AG08396 (cell line): ENCODE results near the gene STK24.
"Not testable (repeated sequence)": the region's sequence is repeated elsewhere in the genome, so short reads cannot be mapped to it uniquely, and the experiment has no call there.

ENCODE experiments used
- DNase-seq: peaks from one replicate; pipeline ENCODE4 v3.0.0; 2012; ENCODE audit warnings: low spot score, mixed read lengths

STK24 gene

DNA sequence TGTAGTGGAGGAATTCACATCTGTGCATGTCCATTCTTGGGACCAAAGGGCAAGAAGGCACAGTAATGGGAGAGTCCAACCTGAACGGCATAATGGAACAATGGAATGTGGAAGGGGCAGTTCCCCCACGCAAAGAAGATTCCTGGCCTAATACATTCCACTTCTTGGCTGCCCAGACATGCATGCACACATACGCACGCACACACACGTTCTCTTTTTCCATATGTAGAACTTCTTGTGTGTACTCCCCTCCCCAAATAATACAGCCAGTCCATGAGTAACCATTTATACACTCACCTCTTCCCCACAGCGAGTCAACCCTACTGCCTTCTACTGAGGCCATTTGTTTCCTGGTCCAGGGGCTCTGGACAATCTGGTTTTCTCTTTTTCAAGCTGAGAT, 6.0 kb upstream of the STK24 start:
- no peak for DNase-seq

- peak; percentile 70 for DNase-seq
Observed at GRCh38 chr13:98581971-98582702, 5.2 kb upstream of the STK24 start.

DNA sequence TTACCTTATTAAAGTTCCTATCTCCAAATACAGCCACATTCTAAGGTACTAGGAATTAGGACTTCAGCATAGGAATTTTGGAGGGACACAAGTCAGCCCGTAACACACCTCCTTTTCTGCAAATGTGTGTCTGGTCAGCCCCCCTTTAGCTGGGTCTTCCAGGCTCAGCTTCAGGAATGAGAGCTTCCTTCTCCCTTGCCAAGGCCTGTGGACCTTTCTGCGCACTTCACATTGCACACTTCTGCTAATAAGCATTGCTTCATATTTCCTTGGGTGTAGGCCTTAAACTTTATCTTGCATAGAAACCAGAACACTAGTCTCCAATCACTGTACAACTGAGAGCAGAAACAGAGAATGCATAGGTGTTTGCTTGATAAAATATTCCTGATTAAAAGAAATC, 4.5 kb upstream of the STK24 start:
- DNase-seq, result no peak

DNA sequence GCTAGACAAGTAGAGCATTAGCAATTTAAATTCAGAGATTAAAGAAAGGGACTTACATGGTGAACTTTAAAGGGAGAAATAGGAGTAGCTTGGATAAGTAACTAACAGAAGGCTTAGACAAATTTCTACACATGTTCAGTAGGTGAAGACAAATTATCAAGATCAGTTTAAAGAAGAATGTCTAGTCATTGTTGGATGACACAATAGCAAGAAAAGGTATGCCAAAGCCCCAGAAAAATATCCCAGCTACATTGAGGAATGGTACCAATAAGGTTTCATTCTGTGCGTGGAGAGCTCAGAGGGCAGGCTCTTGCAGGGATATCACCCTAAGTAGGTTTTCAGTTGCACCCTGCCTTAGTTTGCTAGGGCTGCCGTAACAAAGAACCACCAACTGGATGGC, 3.5 kb upstream of the STK24 start:
- no peak for DNase-seq

GRCh38 chr13:98577836-98578285, 954 bp upstream of the STK24 start:
- no peak for DNase-seq

DNA sequence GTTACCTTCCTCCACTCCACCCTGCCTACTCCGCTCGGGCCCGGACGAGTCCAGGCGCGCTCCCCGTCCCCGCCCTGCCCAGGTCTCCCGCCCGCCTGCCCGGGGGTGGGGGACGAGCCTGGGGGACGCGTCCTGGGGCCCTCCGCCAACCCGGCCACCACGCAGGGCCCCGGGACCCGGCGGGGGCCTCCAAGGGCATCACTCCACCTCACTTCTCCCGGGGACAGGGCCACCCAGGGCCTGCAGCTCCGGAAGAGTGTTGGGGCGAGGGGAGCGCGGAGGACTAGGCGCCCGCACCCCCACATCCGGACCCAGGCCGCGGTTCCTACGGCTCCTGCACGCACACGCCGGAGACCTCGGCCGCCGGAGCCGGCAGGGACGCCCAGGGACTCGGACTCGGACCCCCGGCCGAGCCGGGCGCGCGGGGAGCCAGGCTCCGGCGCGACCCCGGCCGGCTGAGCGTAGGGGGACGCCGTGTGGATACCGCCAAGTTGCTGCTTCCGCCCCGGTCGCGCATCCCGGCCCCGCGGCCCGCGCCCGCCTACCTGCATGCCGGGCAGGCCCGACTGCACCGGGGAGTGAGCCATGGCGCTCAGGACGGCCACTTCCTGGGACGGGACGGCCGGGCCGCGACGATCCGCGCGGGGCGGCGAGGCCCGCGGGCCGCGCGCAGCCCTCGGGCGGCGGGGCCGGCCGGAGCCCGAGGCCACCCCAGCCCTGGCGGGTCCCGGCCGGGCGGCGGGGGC, 534 bp downstream of the STK24 start:
- DNase-seq, result peak; percentile 47

DNA sequence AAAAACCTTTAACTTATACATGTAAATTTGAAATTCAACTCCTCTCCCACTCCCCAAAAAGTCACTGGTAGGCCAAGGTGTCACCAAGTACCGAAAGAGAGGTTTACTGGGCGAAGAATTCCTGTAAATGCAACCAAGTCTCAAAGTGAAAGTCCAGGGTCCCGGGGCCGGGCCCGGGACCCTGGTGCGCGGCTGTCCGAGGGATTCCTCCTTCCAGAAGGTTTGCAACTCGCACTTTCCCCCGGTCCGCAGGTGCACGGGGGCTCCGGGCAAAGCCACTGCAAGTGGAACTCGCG, 1.1 kb downstream of the STK24 start:
- no peak for DNase-seq

GRCh38 chr13:98575009-98575903, 1.7 kb downstream of the STK24 start:
- DNase-seq, result no peak

- no peak for DNase-seq
Observed at GRCh38 chr13:98571955-98572662, 4.8 kb downstream of the STK24 start.

- DNase-seq, result no peak
Observed at GRCh38 chr13:98570929-98571372, 6.0 kb downstream of the STK24 start.

GRCh38 chr13:98569494-98570367, 7.2 kb downstream of the STK24 start:
- not testable (repeated sequence) for DNase-seq

DNA sequence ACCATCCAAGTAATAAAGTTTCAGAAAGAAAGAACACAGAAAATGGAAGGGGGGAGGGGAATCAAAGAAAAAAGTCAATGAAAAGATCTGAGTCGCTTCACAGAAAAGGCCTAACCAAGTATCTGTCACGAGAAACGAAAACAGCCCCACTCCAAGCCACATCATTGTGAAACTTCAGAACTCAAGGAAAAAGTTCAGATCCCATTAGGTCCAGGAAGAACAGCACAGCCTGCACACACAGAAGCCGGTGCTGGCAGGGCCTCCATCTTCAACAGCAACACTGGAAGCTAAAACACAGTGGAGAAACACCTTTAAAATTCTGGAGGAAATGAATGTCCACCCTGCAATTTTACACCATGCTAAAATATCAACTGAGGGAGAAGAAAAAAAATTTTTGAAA, 8.0 kb downstream of the STK24 start:
- no peak for DNase-seq

DNA sequence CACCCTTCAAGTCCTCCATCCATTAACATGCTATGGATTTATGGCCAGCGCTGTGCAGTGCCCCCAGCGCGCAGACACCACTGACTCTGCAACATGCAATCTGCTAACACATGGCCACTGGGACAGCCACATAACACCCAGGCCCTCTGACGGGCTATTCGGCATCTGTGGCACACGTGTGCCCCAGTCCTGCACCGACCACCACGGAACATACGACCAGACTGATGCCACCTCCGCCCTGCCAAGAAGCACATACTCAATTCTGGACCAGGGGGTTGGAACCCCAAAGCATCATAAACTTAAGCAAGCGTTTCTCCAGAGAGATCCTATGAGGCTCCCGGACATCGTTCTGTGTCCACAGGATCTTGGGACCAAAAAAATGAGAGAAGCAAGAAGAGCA, 9.8 kb downstream of the STK24 start:
- no peak for DNase-seq

DNA sequence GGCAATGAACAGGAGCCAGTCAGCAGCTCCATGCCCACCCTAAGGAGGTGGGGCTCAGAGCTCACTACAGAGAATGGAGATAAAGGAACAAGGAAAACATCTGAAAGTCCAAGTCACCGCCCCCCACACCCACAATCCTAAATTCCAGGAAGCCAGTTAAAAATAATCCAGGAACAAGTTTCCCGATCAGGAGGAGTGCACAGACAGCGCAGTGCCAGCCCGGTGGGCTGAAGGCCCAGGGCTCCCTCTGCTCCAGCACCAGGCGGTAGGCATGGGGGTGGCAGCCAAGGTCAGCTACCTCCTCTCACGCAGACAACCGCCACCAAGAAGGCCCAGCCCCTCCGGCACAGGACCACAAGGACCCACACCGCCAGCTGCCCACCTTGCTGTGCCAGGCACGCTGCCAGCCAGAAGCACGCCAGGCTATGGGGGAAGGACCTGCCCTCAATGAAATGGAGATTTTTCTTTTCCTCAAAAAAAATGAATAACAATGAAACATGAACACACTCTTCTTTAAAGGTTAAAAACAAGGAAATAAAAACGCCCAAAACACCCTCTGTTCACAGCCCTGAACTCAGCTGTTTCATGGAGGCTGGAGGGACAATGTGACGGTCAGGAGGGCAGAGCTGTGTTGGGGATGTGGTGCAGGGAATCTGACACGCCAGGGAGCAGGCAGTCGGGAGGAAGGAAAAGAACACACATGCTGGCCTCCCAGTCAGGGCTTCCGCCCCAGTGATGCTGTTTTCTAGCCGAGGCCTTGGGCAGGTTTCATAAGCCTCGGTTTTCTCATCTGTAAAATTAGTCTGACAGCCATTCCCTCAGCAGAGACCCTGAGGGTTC, 11.0 kb downstream of the STK24 start:
- DNase-seq, result no peak

DNA sequence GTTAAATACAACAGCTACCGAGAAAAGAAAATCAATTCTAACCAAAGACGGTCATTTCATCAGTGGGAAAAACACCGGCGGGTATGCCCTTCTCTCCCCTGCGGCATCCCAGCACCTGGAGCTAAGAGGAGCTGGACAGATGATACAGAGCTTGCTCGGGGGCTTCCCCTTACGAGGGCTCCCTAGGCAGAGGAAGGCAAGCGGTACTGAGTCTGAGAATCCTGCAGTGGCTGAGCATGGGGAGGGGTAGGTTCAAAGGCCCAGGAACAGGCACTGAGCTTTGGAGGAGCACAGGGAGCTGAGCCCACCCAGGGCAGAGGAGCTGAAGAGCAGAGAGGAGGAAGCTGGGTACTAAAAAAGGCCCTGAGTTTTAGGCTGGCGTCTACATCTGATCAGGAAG, 12.7 kb downstream of the STK24 start:
- no peak for DNase-seq

DNA sequence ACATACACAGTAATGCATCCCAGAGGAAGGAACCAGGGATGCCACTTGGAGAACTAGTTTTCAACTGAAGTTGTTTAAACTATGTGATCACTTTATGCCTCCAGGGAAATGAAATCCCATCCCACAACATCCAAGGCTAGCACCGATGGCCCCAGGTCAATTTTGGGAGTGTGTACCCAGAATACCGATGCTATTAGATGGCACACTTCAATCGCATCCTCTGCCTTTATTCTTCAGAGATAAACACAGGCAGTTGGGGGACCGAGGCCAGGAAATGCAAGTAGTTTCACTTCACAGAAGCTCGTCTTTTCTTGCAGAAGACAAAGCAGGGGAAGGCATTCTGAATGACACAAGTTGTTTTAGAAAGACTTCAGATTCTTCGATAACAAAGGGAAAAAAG, 13.8 kb downstream of the STK24 start:
- no peak for DNase-seq

DNA sequence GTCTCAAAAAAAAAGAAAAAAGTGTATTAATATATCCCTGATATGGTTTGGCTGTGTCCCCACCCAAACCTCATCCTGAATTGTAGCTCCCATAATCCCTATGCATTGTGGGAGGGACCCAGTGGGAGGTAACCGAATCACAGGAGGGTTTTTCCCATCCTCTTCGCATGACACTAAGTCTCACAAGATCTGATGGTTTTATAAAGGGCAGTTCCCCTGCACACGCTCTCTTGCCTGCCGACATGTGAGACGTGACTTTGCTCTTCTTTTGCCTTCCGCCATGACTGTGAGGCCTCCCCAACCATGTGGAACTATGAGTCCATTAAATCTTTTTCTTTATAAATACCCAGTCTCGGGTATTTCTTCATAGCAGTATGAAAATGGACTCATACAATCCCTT, 17.7 kb downstream of the STK24 start:
- no peak for DNase-seq

DNA sequence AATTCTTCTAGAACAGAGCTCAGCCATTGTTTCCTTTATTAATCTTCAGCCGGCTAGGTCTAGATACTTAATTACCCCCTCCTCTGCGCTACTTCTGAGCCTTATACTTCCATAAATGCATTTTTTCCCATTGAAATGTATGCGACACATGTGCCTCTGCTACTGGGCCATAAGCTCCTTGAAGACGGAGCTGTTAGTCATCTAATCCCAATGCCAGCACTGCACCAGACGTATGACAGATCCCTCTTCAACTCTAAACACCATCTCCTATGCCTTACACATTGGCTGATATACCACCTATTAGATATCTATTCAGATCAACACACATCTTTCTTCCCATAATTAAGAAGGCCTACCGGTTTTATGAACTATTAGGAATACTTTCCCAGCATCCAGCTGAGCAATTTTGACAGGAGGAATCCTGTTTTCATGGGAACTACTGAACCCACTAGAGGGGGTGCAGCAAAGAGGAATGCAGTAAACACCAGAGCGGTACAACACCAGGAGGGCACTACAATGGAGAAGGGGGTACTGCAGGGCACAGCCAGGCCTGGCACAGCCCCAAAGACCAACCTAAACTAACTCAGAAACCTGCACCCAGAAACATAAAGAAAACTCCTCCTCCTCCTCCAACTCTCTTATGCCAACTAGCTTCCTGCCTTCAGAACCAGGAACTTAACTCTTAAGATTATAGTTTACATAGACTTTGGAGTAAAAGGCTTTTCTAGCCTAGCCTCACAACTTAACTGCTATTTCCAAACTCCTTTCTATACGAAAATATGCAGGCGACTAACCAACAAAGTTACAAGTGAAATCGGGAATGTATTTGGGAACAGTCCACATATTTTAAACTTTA, 18.7 kb downstream of the STK24 start:
- DNase-seq, result no peak

GRCh38 chr13:98556968-98557631, 19.8 kb downstream of the STK24 start:
- no peak for DNase-seq
